Measurements from ENCODE around the gene FAM131A. TPM values are rescaled to one million over a fixed set of nuclear protein-coding genes. Genes with fewer than 3 reads are reported as not detected.
A peak's percentile ranks its signal among the peaks of the same experiment; 100 is the strongest.

The FAM131A gene
- total and polyA plus RNA-seq, 9 of the 15 experiments (the other 6 are each of a cell fraction or from before 2014, with no cell fraction given): 0.48 to 11.1 (median 4.3) TPM

DNA sequence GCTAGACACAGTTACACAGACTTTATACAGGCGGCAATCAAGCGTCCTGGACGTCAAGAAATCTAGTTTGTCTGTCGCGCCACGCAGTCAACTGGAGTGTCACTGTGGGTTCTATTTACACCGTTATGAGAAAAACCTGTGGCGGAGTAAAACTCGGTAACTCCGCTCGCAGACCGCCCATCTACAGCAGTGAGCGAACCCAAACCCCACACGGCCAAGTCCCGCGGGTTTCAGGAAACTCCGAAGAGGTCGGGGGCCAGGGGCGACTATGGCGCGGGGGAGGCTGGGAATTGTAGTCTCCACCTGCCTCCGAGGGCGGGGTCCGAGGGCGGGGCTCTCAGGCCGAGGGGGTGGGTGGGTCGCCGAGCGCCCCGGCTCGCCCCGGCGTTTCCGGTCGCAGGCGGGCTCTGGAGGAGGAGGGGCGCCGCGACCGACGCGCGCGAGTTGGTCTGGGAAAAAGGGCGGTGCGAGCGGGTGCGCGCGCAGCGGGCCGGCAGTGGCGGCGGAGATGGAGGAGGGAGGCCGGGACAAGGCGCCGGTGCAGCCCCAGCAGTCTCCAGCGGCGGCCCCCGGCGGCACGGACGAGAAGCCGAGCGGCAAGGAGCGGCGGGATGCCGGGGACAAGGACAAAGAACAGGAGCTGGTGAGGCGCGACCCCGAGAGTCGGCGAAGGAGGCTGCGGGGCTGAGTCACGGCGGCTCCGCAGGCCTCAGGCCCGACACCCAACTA is 38.5 kb upstream of the FAM131A start, which contains the start of gene PSMD2 (continued):
- peak; percentile 97 for TF ChIP-seq VEZF1 (CRISPR knock-in tag; IDR thresholded peaks at IDR 0.05)

GRCh38 chr3:184299488-184300377 is 37.7 kb upstream of the FAM131A start:
- peak; percentile 5 for ATAC-seq
- Histone ChIP-seq H3K4me2 (ENCODE audit: insufficient read depth, low read length) (peak overlapping the region; percentile 94), H3K27me3 (ENCODE audit: control insufficient read depth in 2 of 2, insufficient read depth in 2 of 2, low read length in 2 of 2) (no peaks in the 10 kb centered on the region), H3K9me1 (ENCODE audit: control insufficient read depth, insufficient read depth, low read length) (no peaks in the 10 kb centered on the region), H3K9ac (ENCODE audit: insufficient read depth in 1 of 2, low read depth in 2 of 2, low read length in 2 of 2) (peak overlapping the region; percentile 87 to 98), H2AFZ (ENCODE audit: low read depth, low read length) (peak overlapping the region; percentile 66), H4K20me1 (replicated peaks; ENCODE audit: control insufficient read depth, insufficient read depth, low read length) (no peaks in the 10 kb centered on the region; the same call in 1 of the 2 replicates), H3K79me2 (ENCODE audit: control insufficient read depth, insufficient read depth, low read length) (peaks cover 30% of the 10 kb centered on the region), H3K4me1 (replicated peaks in 1 of 2; ENCODE audit: control insufficient read depth in 2 of 2, insufficient read depth in 2 of 2, low read length in 2 of 2) (peaks cover 7 to 9% of the 10 kb centered on the region in 2 experiments; a peak in 4 of 5 replicates), H3K4me3 (peak overlapping the region; percentile 84), H3K9me3 (replicated peaks; ENCODE audit: control insufficient read depth, insufficient read depth, low read depth, low read length) (no peaks in the 10 kb centered on the region), H3K36me3 (ENCODE audit: control insufficient read depth, insufficient read depth, low read length) (peaks cover 49% of the 10 kb centered on the region), H3K27ac (ENCODE audit: extremely low read depth, low read depth, low read length) (peak overlapping the region; percentile 74)
- in situ Hi-C loops (cut with MboI): no loop called here
- peak; percentile 54 for FAIRE-seq
- 6% methylated on average over 29 of the region's 29 CpGs for WGBS (ENCODE audit: insufficient coverage, low coverage, missing lambda C conversion rate)
- CTCF ChIA-PET (ENCODE audit: low intra/inter-chr PET ratio): no interaction called here
- intact Hi-C loops (cut with micrococcal nuclease): loop anchor here (2.0 to 5.0 kb wide), 3 partner anchors 15 to 127 kb away; partner anchors contain the start of genes ALG3, AP2M1, EEF1AKMT4 and EIF4G1
- peak in 1 of 4 experiments; percentile 41 for DNase-seq (ENCODE audit: extremely low read depth in 1 of 4, low spot score in 3 of 4)
- BruUV-seq (replicated peaks): no TSS peak
- POLR2A ChIA-PET: interaction anchor here (0.6 to 1.4 kb wide), 4 partner anchors 9 to 66 kb away, joined by 3 to 8 read pairs (median 4); no protein-coding TSS in a partner anchor
- TF ChIP-seq CTBP1 (IDR thresholded peaks at IDR 0.05; ENCODE audit: borderline replicate concordance) (0 out of 2 replicates have a peak, but pooled peaks have one; percentile 5), MIER1 (IDR thresholded peaks at IDR 0.05; ENCODE audit: low read depth) (0 out of 2 replicates have a peak, but pooled peaks have one; percentile 37), ZNF584 (CRISPR knock-in tag; IDR thresholded peaks at IDR 0.05; ENCODE audit: low read depth) (no peak), ZNF76 (CRISPR knock-in tag; IDR thresholded peaks at IDR 0.05; ENCODE audit: borderline replicate concordance) (0 out of 2 replicates have a peak, but pooled peaks have one; percentile 1)
- TF ChIP-seq, protein P1, sequence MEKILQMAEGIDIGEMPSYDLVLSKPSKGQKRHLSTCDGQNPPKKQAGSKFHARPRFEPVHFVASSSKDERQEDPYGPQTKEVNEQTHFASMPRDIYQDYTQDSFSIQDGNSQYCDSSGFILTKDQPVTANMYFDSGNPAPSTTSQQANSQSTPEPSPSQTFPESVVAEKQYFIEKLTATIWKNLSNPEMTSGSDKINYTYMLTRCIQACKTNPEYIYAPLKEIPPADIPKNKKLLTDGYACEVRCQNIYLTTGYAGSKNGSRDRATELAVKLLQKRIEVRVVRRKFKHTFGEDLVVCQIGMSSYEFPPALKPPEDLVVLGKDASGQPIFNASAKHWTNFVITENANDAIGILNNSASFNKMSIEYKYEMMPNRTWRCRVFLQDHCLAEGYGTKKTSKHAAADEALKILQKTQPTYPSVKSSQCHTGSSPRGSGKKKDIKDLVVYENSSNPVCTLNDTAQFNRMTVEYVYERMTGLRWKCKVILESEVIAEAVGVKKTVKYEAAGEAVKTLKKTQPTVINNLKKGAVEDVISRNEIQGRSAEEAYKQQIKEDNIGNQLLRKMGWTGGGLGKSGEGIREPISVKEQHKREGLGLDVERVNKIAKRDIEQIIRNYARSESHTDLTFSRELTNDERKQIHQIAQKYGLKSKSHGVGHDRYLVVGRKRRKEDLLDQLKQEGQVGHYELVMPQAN (IDR thresholded peaks at IDR 0.05; ENCODE audit: borderline replicate concordance): peak; percentile 76
- TF ChIP-seq, protein P2, sequence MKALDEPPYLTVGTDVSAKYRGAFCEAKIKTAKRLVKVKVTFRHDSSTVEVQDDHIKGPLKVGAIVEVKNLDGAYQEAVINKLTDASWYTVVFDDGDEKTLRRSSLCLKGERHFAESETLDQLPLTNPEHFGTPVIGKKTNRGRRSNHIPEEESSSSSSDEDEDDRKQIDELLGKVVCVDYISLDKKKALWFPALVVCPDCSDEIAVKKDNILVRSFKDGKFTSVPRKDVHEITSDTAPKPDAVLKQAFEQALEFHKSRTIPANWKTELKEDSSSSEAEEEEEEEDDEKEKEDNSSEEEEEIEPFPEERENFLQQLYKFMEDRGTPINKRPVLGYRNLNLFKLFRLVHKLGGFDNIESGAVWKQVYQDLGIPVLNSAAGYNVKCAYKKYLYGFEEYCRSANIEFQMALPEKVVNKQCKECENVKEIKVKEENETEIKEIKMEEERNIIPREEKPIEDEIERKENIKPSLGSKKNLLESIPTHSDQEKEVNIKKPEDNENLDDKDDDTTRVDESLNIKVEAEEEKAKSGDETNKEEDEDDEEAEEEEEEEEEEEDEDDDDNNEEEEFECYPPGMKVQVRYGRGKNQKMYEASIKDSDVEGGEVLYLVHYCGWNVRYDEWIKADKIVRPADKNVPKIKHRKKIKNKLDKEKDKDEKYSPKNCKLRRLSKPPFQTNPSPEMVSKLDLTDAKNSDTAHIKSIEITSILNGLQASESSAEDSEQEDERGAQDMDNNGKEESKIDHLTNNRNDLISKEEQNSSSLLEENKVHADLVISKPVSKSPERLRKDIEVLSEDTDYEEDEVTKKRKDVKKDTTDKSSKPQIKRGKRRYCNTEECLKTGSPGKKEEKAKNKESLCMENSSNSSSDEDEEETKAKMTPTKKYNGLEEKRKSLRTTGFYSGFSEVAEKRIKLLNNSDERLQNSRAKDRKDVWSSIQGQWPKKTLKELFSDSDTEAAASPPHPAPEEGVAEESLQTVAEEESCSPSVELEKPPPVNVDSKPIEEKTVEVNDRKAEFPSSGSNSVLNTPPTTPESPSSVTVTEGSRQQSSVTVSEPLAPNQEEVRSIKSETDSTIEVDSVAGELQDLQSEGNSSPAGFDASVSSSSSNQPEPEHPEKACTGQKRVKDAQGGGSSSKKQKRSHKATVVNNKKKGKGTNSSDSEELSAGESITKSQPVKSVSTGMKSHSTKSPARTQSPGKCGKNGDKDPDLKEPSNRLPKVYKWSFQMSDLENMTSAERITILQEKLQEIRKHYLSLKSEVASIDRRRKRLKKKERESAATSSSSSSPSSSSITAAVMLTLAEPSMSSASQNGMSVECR (CRISPR knock-in tag; IDR thresholded peaks at IDR 0.05): peak; percentile 80
